A673 (cell line): Measurements from ENCODE around the gene NOD1.

ENCODE experiments used
- CTCF ChIP-seq: fragments of 300-800, 200-600 bp; sonication (generic); conservative IDR thresholded peaks from 2 replicates; pipeline ENCODE4 v1.5.1; 2017; ENCODE audit warnings: low read depth, mild to moderate bottlenecking, antibody characterized with exemption, low read length, moderate library complexity, mixed read lengths
- EZH2 ChIP-seq: fragments of 200-600 bp; sonication (generic); IDR thresholded peaks from 2 replicates; pipeline ENCODE4 v1.6.1; 2017; ENCODE audit warnings: borderline replicate concordance, low read depth, mild to moderate bottlenecking, mixed read lengths, antibody characterized with exemption, low read length; ENCODE audit not compliant: poor library complexity, severe bottlenecking

GRCh38 chr7:30514776-30515175 lies 36.2 kb upstream of the NOD1 start:
- TF ChIP-seq CTCF (no peak), EZH2 (no peak)
